ENCODE measurements around the gene RASAL1.

GRCh38 chr12:113163030-113163360 is 27.4 kb upstream of the RASAL1 start:
- TF ChIP-seq EZH2phosphoT487 (IDR thresholded peaks at IDR 0.05; ENCODE audit: borderline replicate concordance, low read depth) (no peak), MAX (IDR thresholded peaks at IDR 0.05; ENCODE audit: low read depth) (no peak), EP300 (IDR thresholded peaks at IDR 0.05; ENCODE audit: borderline replicate concordance in 1 of 2, low read depth in 1 of 2, low read length in 1 of 2) (no peak), CTCF (IDR thresholded peaks at IDR 0.05) (no peak), TAF1 (IDR thresholded peaks at IDR 0.05; ENCODE audit: borderline replicate concordance, low read depth, low read length) (no peak), NFIC (IDR thresholded peaks at IDR 0.05; ENCODE audit: borderline replicate concordance) (no peak), JUND (IDR thresholded peaks at IDR 0.05) (no peak), REST (IDR thresholded peaks at IDR 0.05; ENCODE audit: low read depth, low read length) (no peak), RFX5 (IDR thresholded peaks at IDR 0.05; ENCODE audit: low read length) (no peak), PBX3 (IDR thresholded peaks at IDR 0.05) (no peak), MXI1 (IDR thresholded peaks at IDR 0.05; ENCODE audit: low read depth, low read length) (no peak), USF1 (IDR thresholded peaks at IDR 0.05; ENCODE audit: borderline replicate concordance, low read depth) (no peak)
